Cardiac septum (tissue), 1 donor: ENCODE data around the gene ZKSCAN1. TPM values are rescaled to one million over a fixed set of nuclear protein-coding genes. Genes with fewer than 3 reads are reported as not detected.
"Not testable (repeated sequence)": the region's sequence is repeated elsewhere in the genome, so short reads cannot be mapped to it uniquely, and the experiment has no call there.

Experiments
- DNase-seq: peaks from one replicate; pipeline ENCODE4 v3.0.0-alpha.2; 2020; ENCODE audit warnings: low spot score
- intact Hi-C: fragments of 100-400 bp; cut with DNase I; formaldehyde crosslinking; loops from one replicate; pipeline ENCODE4 v1.14.0; 2022
- total RNA-seq: library from RNA; stranded (reverse); fragmentation: NEBNext Ultra II Directional; extraction: Animal tissue kit (Norgen Biotek cat#: 25700); gene quantifications from one replicate; pipeline ENCODE4 v1.2.1, GENCODE V29; 2021
- donor health status: DM: no; HTN: no; CAD: no.

ZKSCAN1 gene
- total RNA-seq, 1 donor from 2014 or later: 52.3 TPM

DNA sequence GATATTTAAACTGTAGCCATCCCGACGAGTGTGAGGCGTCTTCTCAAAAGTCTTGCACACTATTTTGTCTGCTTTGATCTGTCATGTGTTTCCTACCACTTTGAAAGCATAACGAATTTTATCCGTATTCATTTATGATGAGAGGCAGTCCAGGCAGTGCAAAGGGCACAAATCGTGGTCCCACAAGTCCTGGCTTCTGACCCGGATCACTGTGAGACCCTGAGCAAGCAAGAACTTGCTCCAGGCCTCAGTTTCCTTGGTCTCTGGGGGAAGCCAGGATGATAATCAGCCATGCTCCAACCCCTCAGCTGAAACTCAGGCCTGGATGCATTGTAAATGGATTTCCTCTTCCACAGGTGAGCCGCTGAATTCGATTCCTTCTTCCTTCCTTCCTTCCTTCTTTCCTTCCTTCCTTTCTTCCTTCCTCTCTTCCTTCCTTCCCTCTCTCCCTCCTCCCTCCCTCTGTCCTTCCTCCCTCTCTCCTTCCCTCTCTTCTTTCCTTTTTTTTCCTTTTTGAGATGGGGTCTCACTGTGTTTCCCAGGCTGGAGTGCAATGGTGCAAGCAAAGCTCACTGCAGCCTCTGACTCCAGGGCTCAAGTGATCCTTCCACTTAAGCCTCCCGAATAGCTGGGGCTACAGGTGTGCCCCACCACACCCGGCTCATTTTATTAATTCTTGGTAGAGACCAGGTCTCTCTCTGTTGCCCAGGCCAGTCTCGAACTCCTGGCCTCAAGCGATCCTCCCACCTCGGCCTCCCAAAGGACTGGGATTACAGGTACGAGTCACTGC, 18.4 kb upstream of the ZKSCAN1 start:
- intact Hi-C loops: loop anchor here (5.0 kb wide), 1 partner anchor 85 kb away; the partner anchor contains the start of gene ZNF3
- no peak for DNase-seq

- intact Hi-C loops: loop anchor here (2.0 to 5.0 kb wide), 2 partner anchors 15 to 85 kb away; partner anchors contain the start of gene ZNF3
Observed at GRCh38 chr7:99997545-99998137, 17.8 kb upstream of the ZKSCAN1 start.

GRCh38 chr7:100000239-100000638, 15.2 kb upstream of the ZKSCAN1 start:
- intact Hi-C loops: no loop called here
- DNase-seq: no peak

More at GRCh38 chr7:99997545-99998137, 17.8 kb upstream of the ZKSCAN1 start:
- no peak for DNase-seq

- DNase-seq: no peak
- intact Hi-C loops: no loop called here
Observed at GRCh38 chr7:100003711-100004661, 11.4 kb upstream of the ZKSCAN1 start.

- intact Hi-C loops: no loop called here
- no peak for DNase-seq
Observed at GRCh38 chr7:100007887-100008286, 7.5 kb upstream of the ZKSCAN1 start.

DNA sequence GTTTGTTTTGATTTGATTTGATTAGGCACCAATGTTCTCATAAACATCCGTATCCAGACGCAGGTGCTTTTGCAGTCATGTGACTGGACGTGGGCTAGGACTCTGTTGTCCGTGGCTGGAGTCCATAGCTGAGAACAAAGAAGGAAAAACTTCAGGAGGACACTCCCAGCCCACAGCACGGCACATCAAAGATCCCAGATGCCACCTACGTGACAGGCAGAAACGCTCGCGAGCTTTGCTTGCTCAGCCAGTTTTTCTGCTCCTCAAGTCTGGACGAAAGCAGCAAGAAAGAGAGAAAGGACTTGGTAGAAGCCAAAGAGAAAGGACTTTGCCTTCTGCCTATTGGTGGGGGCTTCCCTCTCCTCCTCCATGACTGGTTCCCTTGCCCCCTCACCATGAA, 6.9 kb upstream of the ZKSCAN1 start:
- intact Hi-C loops: no loop called here
- no peak for DNase-seq

- intact Hi-C loops: not testable (repeated sequence)
Observed at GRCh38 chr7:100009952-100010351, 5.4 kb upstream of the ZKSCAN1 start.

DNA sequence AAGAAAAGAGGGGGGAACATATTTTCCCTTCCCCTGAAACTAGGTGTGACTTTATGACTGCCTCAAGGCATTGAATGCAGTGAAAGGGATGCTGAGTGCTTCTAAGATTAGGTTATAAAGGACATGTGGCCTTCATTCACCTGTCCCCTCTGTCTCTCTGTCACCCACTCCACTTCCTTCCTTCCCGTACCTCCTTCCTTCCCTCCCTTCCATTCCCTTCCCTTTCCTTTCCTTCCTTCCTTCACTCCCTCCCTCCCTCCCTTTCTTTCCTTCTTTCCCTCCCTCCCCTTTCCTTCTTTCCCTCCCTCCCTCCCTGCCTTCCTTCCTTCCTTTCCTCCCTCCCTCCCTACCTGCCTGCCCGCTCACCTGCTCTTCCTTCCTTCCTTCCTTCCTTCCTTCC, 4.5 kb upstream of the ZKSCAN1 start:
- DNase-seq: no peak
- intact Hi-C loops: no loop called here

More at GRCh38 chr7:100009952-100010351, 5.4 kb upstream of the ZKSCAN1 start:
- not testable (repeated sequence) for DNase-seq

DNA sequence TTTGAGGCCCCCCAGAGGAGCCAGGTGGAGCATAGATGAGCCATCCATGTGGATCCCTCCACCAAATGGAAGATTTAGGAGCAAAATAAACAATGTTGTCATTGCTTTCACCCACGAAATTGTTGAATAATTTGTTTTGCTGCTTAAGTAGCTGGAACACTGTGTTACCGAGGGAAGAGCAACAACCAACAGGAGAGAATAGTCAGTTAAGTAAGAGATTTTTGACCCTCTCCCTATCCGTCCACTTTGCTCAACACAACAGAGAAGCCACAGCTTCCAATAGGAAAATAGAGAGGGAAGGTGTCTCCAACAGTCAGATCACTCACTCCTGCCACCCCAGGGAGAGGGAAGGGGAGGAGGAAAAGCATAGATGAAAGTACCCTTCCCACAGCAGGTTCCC, 3.9 kb upstream of the ZKSCAN1 start:
- DNase-seq: no peak
- intact Hi-C loops: no loop called here

DNA sequence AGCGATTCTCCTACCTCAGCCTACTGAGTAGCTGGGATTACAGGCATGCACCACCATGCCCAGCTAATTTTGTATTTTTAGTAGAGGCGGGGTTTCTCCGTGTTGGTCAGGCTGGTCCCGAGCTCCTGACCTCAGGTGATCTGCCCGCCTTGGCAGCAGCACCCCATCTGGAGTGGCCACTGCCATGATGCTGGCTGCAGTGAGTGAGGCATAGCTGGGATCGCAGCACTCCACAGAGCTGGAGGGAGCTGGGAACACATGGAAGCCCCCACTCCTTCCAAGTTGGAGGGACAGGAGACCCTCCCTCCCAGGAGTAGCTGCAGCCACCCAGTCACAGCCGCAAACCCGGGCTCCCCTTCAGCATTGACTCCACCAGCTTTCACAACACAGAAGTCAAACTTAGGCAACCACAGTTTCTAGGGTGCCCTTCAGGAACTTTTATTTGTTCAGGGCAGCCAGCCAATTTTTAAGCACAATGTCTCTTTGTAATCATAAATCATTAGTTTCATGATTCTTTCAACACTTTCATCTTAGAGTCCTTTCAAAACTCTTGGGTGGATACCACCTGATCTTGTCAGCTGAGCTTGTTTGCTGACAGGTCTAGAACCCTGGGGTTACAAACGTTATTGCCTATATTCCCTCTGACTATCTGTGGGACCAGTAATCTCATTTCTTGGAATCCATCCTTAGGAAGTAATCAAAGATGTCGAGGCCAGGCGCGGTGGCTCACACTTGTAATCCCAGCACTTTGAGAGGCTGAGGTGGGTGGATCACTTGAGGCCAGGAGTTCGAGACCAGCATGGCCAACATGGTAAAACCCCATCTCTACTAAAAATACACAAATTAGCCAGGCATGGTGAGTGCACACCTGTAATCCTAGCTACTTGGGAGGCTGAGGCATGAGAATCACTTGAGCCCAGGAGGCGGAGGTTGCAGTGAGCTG, 2.7 kb upstream of the ZKSCAN1 start:
- intact Hi-C loops: loop anchor here (2.0 kb wide), 1 partner anchor 14 kb away; no protein-coding TSS in a partner anchor
- DNase-seq: not testable (repeated sequence)

GRCh38 chr7:100013328-100013676, 2.1 kb upstream of the ZKSCAN1 start:
- DNase-seq: no peak
- intact Hi-C loops: loop anchor here (2.0 kb wide), 1 partner anchor 15 kb away; no protein-coding TSS in a partner anchor

DNA sequence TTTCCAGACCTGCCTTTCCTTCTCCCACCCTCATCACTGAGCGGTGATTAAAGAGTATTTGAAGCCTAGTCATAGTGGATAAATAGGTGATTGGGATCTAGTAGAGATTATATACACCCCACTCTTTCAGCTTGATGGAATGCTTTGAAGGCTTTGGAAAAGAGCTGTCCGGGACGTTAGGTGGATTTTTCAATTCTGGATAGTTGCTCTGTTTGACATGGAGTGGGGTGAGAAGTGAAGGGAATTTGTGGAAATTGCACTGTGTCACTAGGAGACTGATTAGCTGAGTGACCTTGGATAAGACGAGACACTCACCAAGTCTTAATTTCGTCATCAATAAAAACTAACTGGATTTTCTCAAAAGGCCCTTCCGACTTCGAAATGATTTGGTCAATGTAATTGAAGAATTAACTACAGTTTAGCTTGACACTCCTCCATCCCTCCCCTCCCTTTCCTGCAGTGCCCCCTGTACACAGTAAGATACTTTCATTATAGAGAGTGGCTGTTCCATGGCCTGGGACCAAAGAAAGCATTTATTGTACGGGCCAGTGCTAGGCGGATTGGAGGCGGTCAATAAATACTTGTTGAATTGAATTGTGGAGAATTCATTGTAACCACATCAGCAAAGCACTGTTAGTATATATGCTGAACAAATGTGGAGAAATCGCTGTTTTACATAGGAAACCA, 962 bp downstream of the ZKSCAN1 start:
- no peak for DNase-seq

DNA sequence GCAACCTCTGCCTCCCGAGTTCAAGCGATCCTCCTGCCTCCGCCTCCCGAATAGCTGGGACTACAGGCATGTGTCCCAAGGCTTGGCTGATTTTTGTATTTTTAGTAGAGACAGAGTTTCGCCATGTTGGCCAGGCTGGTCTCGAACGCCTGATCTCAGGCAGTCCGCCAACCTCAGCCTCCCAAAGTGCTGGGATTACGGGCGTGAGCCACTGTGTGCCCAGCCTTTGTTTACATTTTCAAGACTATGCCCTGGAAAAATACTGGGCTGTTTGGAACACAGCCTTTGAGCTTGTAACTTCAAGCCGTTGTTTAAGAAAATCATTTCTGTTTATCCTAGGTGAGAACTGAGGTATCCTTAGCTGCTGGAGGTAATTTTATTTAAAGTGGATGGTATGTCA, 1.9 kb downstream of the ZKSCAN1 start:
- no peak for DNase-seq
- intact Hi-C loops: no loop called here

More for the DNA sequence above, 962 bp downstream of the ZKSCAN1 start:
- intact Hi-C loops: no loop called here

DNA sequence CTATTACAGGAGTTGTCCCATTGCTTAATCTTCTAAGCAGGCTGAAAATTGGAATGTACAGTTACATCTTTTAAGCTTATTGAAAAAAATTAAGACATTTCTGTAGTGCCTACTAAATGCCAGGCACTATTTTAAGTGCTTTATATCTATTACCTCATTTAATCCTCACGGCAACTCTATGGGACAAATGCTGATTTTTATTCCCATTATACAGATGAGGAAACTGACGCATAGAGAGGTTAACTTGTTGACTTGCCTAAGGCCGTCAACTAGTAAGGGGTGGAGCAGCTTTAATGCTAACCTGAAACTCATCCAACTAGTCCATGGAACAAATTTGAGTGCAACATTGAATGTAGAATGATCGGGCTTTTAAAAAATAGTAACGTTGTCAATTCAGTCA, 2.5 kb downstream of the ZKSCAN1 start:
- DNase-seq: no peak
- intact Hi-C loops: no loop called here

- intact Hi-C loops: no loop called here
Observed at GRCh38 chr7:100019908-100020307, 4.5 kb downstream of the ZKSCAN1 start.

GRCh38 chr7:100021297-100021696, 5.9 kb downstream of the ZKSCAN1 start:
- DNase-seq: no peak
- intact Hi-C loops: no loop called here

More at GRCh38 chr7:100019908-100020307, 4.5 kb downstream of the ZKSCAN1 start:
- no peak for DNase-seq

DNA sequence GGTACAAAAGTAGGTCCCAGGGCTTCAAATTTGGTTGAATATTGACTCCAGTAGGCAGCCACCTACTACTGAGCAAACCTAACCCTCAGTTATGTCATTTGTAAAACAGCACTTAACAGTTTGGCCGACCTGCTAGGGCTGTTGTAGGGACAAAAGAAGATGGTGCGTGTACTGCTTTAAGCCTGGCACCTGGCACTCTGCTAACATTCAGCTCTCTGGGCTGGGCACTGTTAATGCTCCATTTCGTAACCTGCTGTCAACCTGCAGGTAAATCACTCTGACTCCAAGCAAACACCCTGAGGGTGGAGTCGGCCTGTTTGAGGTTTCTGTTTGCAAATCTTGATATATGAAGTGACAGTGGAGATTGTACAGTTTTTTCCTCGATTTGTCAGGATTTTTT, 7.2 kb downstream of the ZKSCAN1 start:
- no peak for DNase-seq
- intact Hi-C loops: no loop called here

DNA sequence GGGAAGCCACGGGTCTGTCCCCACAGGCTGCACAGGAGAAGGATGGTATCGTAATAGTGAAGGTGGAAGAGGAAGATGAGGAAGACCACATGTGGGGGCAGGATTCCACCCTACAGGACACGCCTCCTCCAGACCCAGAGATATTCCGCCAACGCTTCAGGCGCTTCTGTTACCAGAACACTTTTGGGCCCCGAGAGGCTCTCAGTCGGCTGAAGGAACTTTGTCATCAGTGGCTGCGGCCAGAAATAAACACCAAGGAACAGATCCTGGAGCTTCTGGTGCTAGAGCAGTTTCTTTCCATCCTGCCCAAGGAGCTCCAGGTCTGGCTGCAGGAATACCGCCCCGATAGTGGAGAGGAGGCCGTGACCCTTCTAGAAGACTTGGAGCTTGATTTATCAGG, 8.1 kb downstream of the ZKSCAN1 start:
- intact Hi-C loops: no loop called here
- no peak for DNase-seq
